Body of pancreas (tissue), 4 donors: Measurements from ENCODE around the gene TRAF3.
"Not testable (repeated sequence)": the region's sequence is repeated elsewhere in the genome, so short reads cannot be mapped to it uniquely, and the experiment has no call there.

Experiments used
- CTCF ChIP-seq, 7 experiments: fragments of 450-650 bp in 4 of 7; fragments of 200-600 bp in 3 of 7; sonication (generic) in 3 of 7; IDR thresholded peaks; one replicate each; pipeline ENCODE4 v1.5.1; 2016 to 2019; ENCODE audit warnings: antibody characterized with exemption in 7 of 7
- POLR2A ChIP-seq, 3 donors: fragments of 450-650 bp; IDR thresholded peaks; one replicate each; pipeline ENCODE4 v1.6.1; 2016; ENCODE audit warnings: antibody characterized with exemption in 3 of 3, mild to moderate bottlenecking in 2 of 3

- TF ChIP-seq CTCF, POLR2A (IDR thresholded peaks at IDR 0.05): not testable (repeated sequence)
Measured at GRCh38 chr14:102822887-102823286, 45.6 kb downstream of the TRAF3 start.
